Endothelial cell of umbilical vein (primary cell): Measurements from ENCODE around the gene OTUD3. TPM values are rescaled to one million over a fixed set of nuclear protein-coding genes. Genes with fewer than 3 reads are reported as not detected.

ENCODE experiments used
- BruUV-seq: library from RNA; stranded (reverse); fragments of 400-500 nt; replicated peaks from 2 replicates; lab custom pipeline; 2021; lab: Mats Ljungman, UMichigan
- CTCF ChIA-PET: fragments of 300-600, 350-600 bp; sonication (Branson Sonifier 250); formaldehyde crosslinking; loops from one replicate; lab custom pipeline; 2021; ENCODE audit warnings: antibody characterized with exemption, inconsistent platforms; lab: Charles Lee
- POLR2A ChIA-PET: fragments of 300-600, 350-600 bp; sonication (Branson Sonifier 250); formaldehyde crosslinking; loops from one replicate; lab custom pipeline; 2021; ENCODE audit warnings: antibody characterized with exemption, inconsistent platforms; lab: Charles Lee
- DNase-seq: peaks from one replicate; pipeline ENCODE4 v3.0.0-alpha.2; 2011; ENCODE audit warnings: low read depth, low spot score
- FAIRE-seq: peaks from 2 replicates; lab custom pipeline; 2011; peaks lifted over from hg19 to GRCh38; lab: Jason Lieb, UNC
- H2AFZ ChIP-seq: 2 replicates; pipeline ENCODE4 v1.6.0; 2012; ENCODE audit warnings: low read depth, low read length, control low read depth, inconsistent platforms
- H3K27ac ChIP-seq: 2 replicates; pipeline ENCODE4 v1.5.1; 2011; ENCODE audit warnings: low read depth, mild to moderate bottlenecking, control low read depth, low read length, moderate library complexity; ENCODE audit not compliant: insufficient read depth
- H3K27me3 ChIP-seq, 2 experiments: 2 replicates each; pipeline versions ENCODE4 v1.6.0 to v1.6.1; 2011; ENCODE audit warnings: low read length in 2 of 2, mixed read lengths in 1 of 2; ENCODE audit not compliant: control insufficient read depth in 2 of 2, insufficient read depth in 2 of 2
- H3K36me3 ChIP-seq, 2 experiments: 2 replicates in 1 of 2; 3 replicates in 1 of 2; pipeline ENCODE4 v1.5.1; 2011; ENCODE audit warnings: low read length in 2 of 2, mild to moderate bottlenecking in 1 of 2, moderate library complexity in 1 of 2; ENCODE audit not compliant: control insufficient read depth in 2 of 2, insufficient read depth in 2 of 2; ENCODE audit errors: extremely low read depth in 1 of 2
- H3K4me1 ChIP-seq: 3 replicates; pipeline ENCODE4 v1.5.1; 2011; ENCODE audit warnings: mild to moderate bottlenecking, low read length; ENCODE audit not compliant: control insufficient read depth, insufficient read depth; ENCODE audit errors: extremely low read depth
- H3K4me2 ChIP-seq: 2 replicates; pipeline ENCODE4 v1.6.1; 2011; ENCODE audit warnings: low read length, control low read depth, mixed read lengths; ENCODE audit not compliant: insufficient read depth
- H3K4me3 ChIP-seq, 3 experiments: fragments of 200-600 bp in 1 of 3; sonication (generic), shearing (Covaris generic) in 1 of 3; replicated peaks in 1 of 3; 2 replicates each; pipeline ENCODE4 v1.5.1; 2011 to 2016; ENCODE audit warnings: control low read depth in 3 of 3, low read length in 3 of 3, mild to moderate bottlenecking in 2 of 3, inconsistent platforms in 1 of 3, low read depth in 1 of 3, moderate library complexity in 1 of 3; ENCODE audit not compliant: insufficient read depth in 1 of 3
- H3K79me2 ChIP-seq: 2 replicates; pipeline ENCODE4 v1.6.0; 2012; ENCODE audit warnings: low read length, inconsistent platforms; ENCODE audit not compliant: control insufficient read depth, insufficient read depth
- H3K9ac ChIP-seq: replicated peaks from 2 replicates; pipeline ENCODE3; 2011; ENCODE audit warnings: low read length, control low read depth; ENCODE audit not compliant: insufficient read depth; ENCODE audit errors: extremely low read depth
- H3K9me1 ChIP-seq: replicated peaks from 3 replicates; pipeline ENCODE4 v1.6.0; 2011; ENCODE audit warnings: mild to moderate bottlenecking, low read length; ENCODE audit not compliant: control insufficient read depth, insufficient read depth; ENCODE audit errors: extremely low read depth
- H3K9me3 ChIP-seq: replicated peaks from 2 replicates; pipeline ENCODE4 v1.5.1; 2012; ENCODE audit warnings: low read length, inconsistent platforms; ENCODE audit not compliant: control insufficient read depth, insufficient read depth
- H4K20me1 ChIP-seq: replicated peaks from 2 replicates; pipeline ENCODE3; 2011; ENCODE audit warnings: mild to moderate bottlenecking, low read length; ENCODE audit not compliant: control insufficient read depth, insufficient read depth; ENCODE audit errors: extremely low read depth
- CTCF ChIP-seq, 2 donors: IDR thresholded peaks; 1 replicate in 1 of 2; 2 replicates in 1 of 2; pipeline ENCODE4 v1.5.1; 2011; ENCODE audit warnings: low read length in 2 of 2, mild to moderate bottlenecking in 2 of 2, moderate library complexity in 2 of 2, control low read depth in 1 of 2, inconsistent platforms in 1 of 2, low read depth in 1 of 2; ENCODE audit not compliant: insufficient read depth in 1 of 2; ENCODE audit errors: extremely low read depth in 1 of 2
- EZH2 ChIP-seq: IDR thresholded peaks from 2 replicates; pipeline ENCODE4 v1.6.1; 2012; ENCODE audit warnings: borderline replicate concordance, low read depth, mild to moderate bottlenecking, moderate library complexity, low read length, inconsistent platforms; ENCODE audit not compliant: severe bottlenecking
- FOS ChIP-seq: IDR thresholded peaks from 2 replicates; pipeline ENCODE4 v1.6.1; 2011; ENCODE audit warnings: mild to moderate bottlenecking, low read length, moderate library complexity, borderline replicate concordance; ENCODE audit not compliant: insufficient read depth
- GATA2 ChIP-seq: IDR thresholded peaks from 2 replicates; pipeline ENCODE4 v1.7.0; 2011; ENCODE audit warnings: low read depth, mild to moderate bottlenecking, moderate library complexity, mixed read lengths, low read length; ENCODE audit not compliant: insufficient read length, insufficient read depth
- JUN ChIP-seq: IDR thresholded peaks from 2 replicates; pipeline ENCODE4 v1.6.1; 2011; ENCODE audit warnings: borderline replicate concordance, low read depth; ENCODE audit not compliant: insufficient read length, insufficient read depth
- MAX ChIP-seq: IDR thresholded peaks from 2 replicates; pipeline ENCODE4 v1.6.1; 2011; ENCODE audit not compliant: insufficient read depth, insufficient read length
- MYC ChIP-seq: IDR thresholded peaks from one replicate; pipeline ENCODE4 v1.6.1; 2011; ENCODE audit warnings: mild to moderate bottlenecking, low read depth, low read length
- POLR2A ChIP-seq: IDR thresholded peaks from 2 replicates; pipeline ENCODE4 v1.6.1; 2012; ENCODE audit warnings: low read depth, mild to moderate bottlenecking, control low read depth, low read length
- POLR2AphosphoS5 ChIP-seq: IDR thresholded peaks from 2 replicates; pipeline ENCODE4 v1.6.1; 2012; ENCODE audit warnings: low read depth, mild to moderate bottlenecking, control low read depth, low read length, moderate library complexity; ENCODE audit not compliant: insufficient read depth
- dilution Hi-C: fragments of 300-500 bp; cut with MboI; formaldehyde crosslinking; loops from one replicate; pipeline ENCODE4 v1.15.0; 2019; ENCODE audit warnings: low sequenced_read_pairs; ENCODE audit not compliant: extremely low pct_ligation_motif_present
- intact Hi-C: fragments of 100-400 bp; cut with micrococcal nuclease; formaldehyde crosslinking; loops from one replicate; pipeline ENCODE4 v1.10.0; 2022
- polyA plus RNA-seq, 4 experiments: library from polyadenylated mRNA; depleted of rRNA in 3 of 4; stranded (reverse) in 3 of 4; unstranded in 1 of 4; fragments of >200 nt; gene quantifications; 2 replicates each; pipeline versions ENCODE4 v1.2.1 to v1.2.3, GENCODE V29; 2011 to 2012; ENCODE audit warnings: missing spikeins in 1 of 4
- total RNA-seq: library from RNA; stranded (reverse); gene quantifications from 2 replicates; pipeline ENCODE4 v1.2.3, GENCODE V29; 2021

The OTUD3 gene
- total and polyA plus RNA-seq, 2 donors (not counting 3 experiments of a cell fraction or from before 2014, with no cell fraction given) = 3.1 to 10.6 TPM

- dilution Hi-C loops (no loop called here), intact Hi-C loops (no loop called here)
- H3K36me3 ChIP-seq = no peaks in the 10 kb centered on the region
- BruUV-seq = no TSS peak
- ChIA-PET POLR2A (no interaction called here), CTCF (interaction anchor here (1.7 kb wide), 1 partner anchor 9 kb away, joined by 5 read pairs; no protein-coding TSS in a partner anchor)
- no peaks in the 10 kb centered on the region for H4K20me1 ChIP-seq
- H3K9me1 ChIP-seq = no peaks in the 10 kb centered on the region
- peaks cover 11% of the 10 kb centered on the region for H3K79me2 ChIP-seq
- FAIRE-seq (no peak), DNase-seq (no peak)
- H2AFZ ChIP-seq = no peak overlapping the region
- H3K9ac ChIP-seq = no peak overlapping the region
- no peak overlapping the region for H3K4me2 ChIP-seq
- no peak overlapping the region for H3K27ac ChIP-seq
- H3K4me1 ChIP-seq = peaks cover 10% of the 10 kb centered on the region
- H3K4me3 ChIP-seq = no peak overlapping the region
- H3K9me3 ChIP-seq = no peaks in the 10 kb centered on the region
- H3K27me3 ChIP-seq = peaks cover 2 to 3% of the 10 kb centered on the region in 2 experiments
- no peak for TF ChIP-seq FOS
- no peak for TF ChIP-seq EZH2
- no peak for TF ChIP-seq JUN
- no peak for TF ChIP-seq POLR2AphosphoS5
- no peak for TF ChIP-seq MAX
- no peak for TF ChIP-seq GATA2
- TF ChIP-seq MYC = no peak
- TF ChIP-seq POLR2A = no peak
- TF ChIP-seq CTCF (IDR thresholded peaks at IDR 0.05; ENCODE audit: extremely low read depth in 1 of 2, insufficient read depth in 1 of 2, low read depth in 1 of 2, low read length in 2 of 2) = no peak
Observed at GRCh38 chr1:19878637-19878985, 3.6 kb upstream of the OTUD3 start.
